ENCODE results near the gene DGAT2. TPM values are rescaled to one million over a fixed set of nuclear protein-coding genes. Genes with fewer than 3 reads are reported as not detected.

DGAT2 gene
- total RNA-seq, 1 donor: 3.6 TPM

DNA sequence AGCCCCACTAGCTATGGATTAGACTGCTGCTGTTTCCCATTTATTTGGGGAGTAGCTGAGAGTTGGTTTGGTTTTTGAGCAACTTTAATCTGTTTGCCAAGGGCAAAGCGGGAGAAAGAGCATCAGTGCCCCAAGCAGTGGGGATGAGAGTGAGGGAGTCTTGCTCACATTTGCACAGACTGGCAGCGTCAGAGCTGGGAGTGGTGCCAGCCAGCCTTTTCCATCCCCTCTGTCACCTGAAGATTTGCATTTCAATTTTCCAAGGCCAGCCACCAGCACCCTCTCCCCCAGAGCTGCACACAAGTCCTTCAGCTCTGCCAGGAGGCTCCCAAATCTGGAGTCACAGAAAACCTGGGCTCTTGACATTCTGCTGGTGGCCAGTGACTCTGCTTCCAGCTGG, 25.4 kb downstream of the DGAT2 start:
- DNase-seq (ENCODE audit: insufficient read length, low spot score, missing footprints): peak; percentile 26

DNA sequence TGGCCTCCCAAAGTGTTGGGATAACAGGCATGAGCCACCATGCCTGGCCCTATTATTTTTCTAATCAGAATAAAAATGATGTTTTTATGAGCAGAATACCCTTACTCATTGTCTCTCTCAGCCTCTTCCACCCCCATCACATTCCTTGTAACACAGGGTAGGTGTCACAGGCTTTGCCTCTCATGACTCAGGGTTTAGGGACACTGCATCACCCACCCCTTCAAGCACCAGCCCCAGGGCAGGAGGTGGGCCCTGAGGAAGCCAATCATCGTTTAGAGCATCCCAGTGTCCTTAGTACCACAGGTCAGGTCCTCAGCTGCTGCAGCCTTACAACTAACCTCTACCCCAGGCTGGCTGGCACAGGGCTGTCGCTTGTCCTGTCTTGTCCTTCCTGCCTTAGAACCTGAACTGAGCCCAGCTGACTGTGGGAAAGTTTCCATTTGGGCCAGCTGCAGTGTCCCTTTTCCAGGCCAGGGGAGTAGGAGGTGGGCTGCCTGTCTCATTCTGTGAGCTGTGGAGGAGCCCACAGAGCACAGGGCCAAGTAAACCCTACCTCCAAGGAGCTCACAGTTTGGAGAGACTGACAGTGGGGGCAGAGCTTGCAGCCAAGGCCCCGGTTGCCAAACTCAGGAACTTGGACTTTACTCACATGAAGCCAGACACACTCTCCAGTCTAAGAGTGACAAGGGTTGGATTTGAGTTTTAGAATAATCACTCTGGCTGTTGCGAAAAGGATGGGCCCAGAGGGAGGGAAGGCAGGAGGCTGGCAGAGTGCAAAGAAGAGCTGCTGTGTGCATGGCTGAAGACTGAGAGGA, 26.9 kb downstream of the DGAT2 start:
- H3K4me1 ChIP-seq (ENCODE audit: insufficient read depth, low read length): peaks cover 3% of the 10 kb centered on the region
- no peak overlapping the region for H3K4me3 ChIP-seq (ENCODE audit: insufficient read depth, low read length)
- no peak overlapping the region for H3K27ac ChIP-seq (ENCODE audit: low read depth, low read length)
- H2AFZ ChIP-seq (ENCODE audit: low read length): peak overlapping the region; percentile 20
- no peak for TF ChIP-seq CTCF (IDR thresholded peaks at IDR 0.05; ENCODE audit: extremely low read depth, low read depth, low read length)
- H3K4me2 ChIP-seq (ENCODE audit: insufficient read depth, low read length): no peak overlapping the region
- no peaks in the 10 kb centered on the region for H4K20me1 ChIP-seq (ENCODE audit: insufficient read depth, low read length)
- no peak for DNase-seq (ENCODE audit: insufficient read length, low spot score, missing footprints)
- H3K27me3 ChIP-seq (ENCODE audit: insufficient read depth, low read length): no peaks in the 10 kb centered on the region
- no peaks in the 10 kb centered on the region for H3K36me3 ChIP-seq (ENCODE audit: insufficient read depth, low read length)
- H3K79me2 ChIP-seq (ENCODE audit: insufficient read depth, low read length): no peaks in the 10 kb centered on the region
- no peaks in the 10 kb centered on the region for H3K9me3 ChIP-seq (ENCODE audit: low read depth, low read length)

More for the DNA sequence above, 25.4 kb downstream of the DGAT2 start:
- no peaks in the 10 kb centered on the region for H3K79me2 ChIP-seq (ENCODE audit: insufficient read depth, low read length)
- H3K4me3 ChIP-seq (ENCODE audit: insufficient read depth, low read length): no peak overlapping the region
- H3K4me2 ChIP-seq (ENCODE audit: insufficient read depth, low read length): no peak overlapping the region
- H4K20me1 ChIP-seq (ENCODE audit: insufficient read depth, low read length): no peaks in the 10 kb centered on the region
- no peaks in the 10 kb centered on the region for H3K9me3 ChIP-seq (ENCODE audit: low read depth, low read length)
- no peaks in the 10 kb centered on the region for H3K36me3 ChIP-seq (ENCODE audit: insufficient read depth, low read length)
- peaks cover 3% of the 10 kb centered on the region for H3K4me1 ChIP-seq (ENCODE audit: insufficient read depth, low read length)
- no peaks in the 10 kb centered on the region for H3K27me3 ChIP-seq (ENCODE audit: insufficient read depth, low read length)
- TF ChIP-seq CTCF (IDR thresholded peaks at IDR 0.05; ENCODE audit: extremely low read depth, low read depth, low read length): no peak
- H3K27ac ChIP-seq (ENCODE audit: low read depth, low read length): no peak overlapping the region
- no peak overlapping the region for H2AFZ ChIP-seq (ENCODE audit: low read length)

GRCh38 chr11:75796091-75796435, 27.5 kb downstream of the DGAT2 start:
- DNase-seq (ENCODE audit: insufficient read length, low spot score, missing footprints): peak; percentile 39
- no peaks in the 10 kb centered on the region for H3K27me3 ChIP-seq (ENCODE audit: insufficient read depth, low read length)
- H3K79me2 ChIP-seq (ENCODE audit: insufficient read depth, low read length): no peaks in the 10 kb centered on the region
- TF ChIP-seq CTCF (IDR thresholded peaks at IDR 0.05; ENCODE audit: extremely low read depth, low read depth, low read length): no peak
- peaks cover 3% of the 10 kb centered on the region for H3K4me1 ChIP-seq (ENCODE audit: insufficient read depth, low read length)
- H4K20me1 ChIP-seq (ENCODE audit: insufficient read depth, low read length): no peaks in the 10 kb centered on the region
- no peaks in the 10 kb centered on the region for H3K36me3 ChIP-seq (ENCODE audit: insufficient read depth, low read length)
- no peaks in the 10 kb centered on the region for H3K9me3 ChIP-seq (ENCODE audit: low read depth, low read length)
- no peak overlapping the region for H2AFZ ChIP-seq (ENCODE audit: low read length)
- H3K4me2 ChIP-seq (ENCODE audit: insufficient read depth, low read length): no peak overlapping the region
- no peak overlapping the region for H3K4me3 ChIP-seq (ENCODE audit: insufficient read depth, low read length)
- H3K27ac ChIP-seq (ENCODE audit: low read depth, low read length): no peak overlapping the region

DNA sequence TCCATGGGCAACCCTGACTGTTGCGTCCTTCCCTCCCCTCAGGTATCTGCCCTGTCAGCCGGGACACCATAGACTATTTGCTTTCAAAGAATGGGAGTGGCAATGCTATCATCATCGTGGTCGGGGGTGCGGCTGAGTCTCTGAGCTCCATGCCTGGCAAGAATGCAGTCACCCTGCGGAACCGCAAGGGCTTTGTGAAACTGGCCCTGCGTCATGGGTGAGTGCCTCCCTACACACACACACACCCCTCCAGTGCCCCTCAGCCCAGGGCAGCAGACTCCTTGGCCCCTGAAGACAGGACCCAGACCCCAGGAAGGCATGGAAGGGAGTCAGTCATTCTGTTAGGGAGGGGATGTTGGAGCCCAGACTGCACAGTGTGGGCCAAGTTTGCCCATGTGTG, 28.5 kb downstream of the DGAT2 start:
- H3K9me3 ChIP-seq (ENCODE audit: low read depth, low read length): no peaks in the 10 kb centered on the region
- no peak overlapping the region for H3K4me3 ChIP-seq (ENCODE audit: insufficient read depth, low read length)
- H3K4me1 ChIP-seq (ENCODE audit: insufficient read depth, low read length): peaks cover 3% of the 10 kb centered on the region
- no peaks in the 10 kb centered on the region for H4K20me1 ChIP-seq (ENCODE audit: insufficient read depth, low read length)
- no peaks in the 10 kb centered on the region for H3K79me2 ChIP-seq (ENCODE audit: insufficient read depth, low read length)
- H3K4me2 ChIP-seq (ENCODE audit: insufficient read depth, low read length): no peak overlapping the region
- no peak for DNase-seq (ENCODE audit: insufficient read length, low spot score, missing footprints)
- H3K27ac ChIP-seq (ENCODE audit: low read depth, low read length): no peak overlapping the region
- no peak for TF ChIP-seq CTCF (IDR thresholded peaks at IDR 0.05; ENCODE audit: extremely low read depth, low read depth, low read length)
- H3K27me3 ChIP-seq (ENCODE audit: insufficient read depth, low read length): no peaks in the 10 kb centered on the region
- H2AFZ ChIP-seq (ENCODE audit: low read length): no peak overlapping the region
- no peaks in the 10 kb centered on the region for H3K36me3 ChIP-seq (ENCODE audit: insufficient read depth, low read length)

All from osteoblast (primary cell).